GM12874 (cell line): ENCODE results near the gene LPAR2.

Source experiments
- CTCF ChIP-seq: IDR thresholded peaks from 2 replicates; pipeline ENCODE4 v1.5.1; 2011; ENCODE audit warnings: low read depth, mild to moderate bottlenecking, control low read depth, low read length, moderate library complexity; ENCODE audit not compliant: insufficient read depth

LPAR2 gene

GRCh38 chr19:19650331-19650730 lies 22.3 kb upstream of the LPAR2 start:
- TF ChIP-seq CTCF, result no peak

DNA sequence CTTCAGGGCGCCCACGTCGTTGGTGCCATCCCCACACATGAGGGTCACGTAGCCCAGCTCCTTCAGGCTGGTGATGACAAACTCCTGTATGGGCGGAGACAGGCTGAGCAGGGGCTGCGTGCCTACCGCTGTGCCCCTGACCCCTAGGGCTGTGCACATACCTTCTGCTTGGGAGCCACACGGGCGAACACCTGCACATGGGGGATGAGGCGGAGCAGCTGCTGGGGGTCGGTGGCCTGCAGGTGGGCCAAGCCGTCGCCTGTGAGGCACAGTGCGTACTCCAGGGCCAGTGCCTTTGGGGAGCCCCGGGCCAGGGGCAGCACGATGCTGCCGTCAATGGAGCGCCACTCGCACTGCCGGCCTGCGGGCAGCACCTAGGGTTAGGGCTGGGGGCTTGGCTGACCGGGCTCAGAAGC lies 21.6 kb upstream of the LPAR2 start:
- no peak for TF ChIP-seq CTCF

DNA sequence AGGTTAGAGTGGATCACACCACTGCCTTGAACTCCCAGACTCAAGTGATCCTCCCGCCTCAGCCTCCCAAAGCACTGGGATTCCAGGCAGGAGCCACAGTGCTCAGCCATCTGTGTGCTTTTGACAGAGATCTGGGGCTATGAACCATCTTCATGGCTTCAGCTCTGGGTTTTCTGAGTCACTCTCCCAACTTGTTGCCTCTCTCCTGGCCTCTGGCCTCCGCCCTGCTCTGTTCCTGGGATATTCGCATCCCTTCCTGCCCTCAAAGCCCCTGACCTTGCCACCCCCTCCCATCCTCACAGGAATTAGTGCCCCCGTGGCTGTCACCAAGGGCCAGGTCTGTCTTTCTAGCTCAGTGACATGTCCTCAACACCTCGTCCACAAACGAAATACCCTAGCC lies 21.1 kb upstream of the LPAR2 start:
- no peak for TF ChIP-seq CTCF

GRCh38 chr19:19647037-19647835 lies 19.2 kb upstream of the LPAR2 start:
- TF ChIP-seq CTCF, result no peak

DNA sequence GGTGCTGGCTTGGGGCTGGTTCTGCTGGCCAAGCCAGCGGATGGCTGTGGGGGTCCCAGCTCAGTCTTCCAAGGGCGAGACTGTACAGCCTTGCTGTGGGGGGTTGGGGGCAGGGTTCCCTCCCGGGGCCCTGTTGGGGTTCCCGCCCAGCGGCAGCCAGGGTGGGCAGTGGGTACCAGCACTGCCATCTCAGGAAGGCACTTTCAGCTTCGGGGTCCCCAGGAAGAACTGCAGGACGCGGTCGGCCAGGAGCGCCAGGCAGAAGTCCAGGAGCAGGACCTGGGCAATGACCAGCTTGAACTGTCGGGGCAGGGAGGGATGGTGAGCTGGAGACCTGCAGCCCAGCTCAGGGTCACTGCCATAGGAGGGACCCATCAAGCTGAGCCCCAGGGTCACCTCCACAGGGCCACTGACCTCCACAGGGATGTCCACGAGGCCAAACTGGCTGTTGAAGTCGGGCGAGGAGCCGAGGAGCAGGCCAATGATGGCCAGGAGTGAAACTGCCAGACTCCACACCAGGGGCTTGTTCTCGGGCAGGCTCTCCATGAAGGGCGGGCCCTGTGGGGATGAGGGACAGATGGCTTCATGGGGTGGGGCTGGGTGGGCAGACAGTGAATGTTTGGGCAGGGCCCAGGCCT lies 17.3 kb upstream of the LPAR2 start:
- no peak for TF ChIP-seq CTCF

- TF ChIP-seq CTCF, result no peak
These were observed 16.0 kb upstream of the LPAR2 start for GRCh38 chr19:19644054-19644388.

DNA sequence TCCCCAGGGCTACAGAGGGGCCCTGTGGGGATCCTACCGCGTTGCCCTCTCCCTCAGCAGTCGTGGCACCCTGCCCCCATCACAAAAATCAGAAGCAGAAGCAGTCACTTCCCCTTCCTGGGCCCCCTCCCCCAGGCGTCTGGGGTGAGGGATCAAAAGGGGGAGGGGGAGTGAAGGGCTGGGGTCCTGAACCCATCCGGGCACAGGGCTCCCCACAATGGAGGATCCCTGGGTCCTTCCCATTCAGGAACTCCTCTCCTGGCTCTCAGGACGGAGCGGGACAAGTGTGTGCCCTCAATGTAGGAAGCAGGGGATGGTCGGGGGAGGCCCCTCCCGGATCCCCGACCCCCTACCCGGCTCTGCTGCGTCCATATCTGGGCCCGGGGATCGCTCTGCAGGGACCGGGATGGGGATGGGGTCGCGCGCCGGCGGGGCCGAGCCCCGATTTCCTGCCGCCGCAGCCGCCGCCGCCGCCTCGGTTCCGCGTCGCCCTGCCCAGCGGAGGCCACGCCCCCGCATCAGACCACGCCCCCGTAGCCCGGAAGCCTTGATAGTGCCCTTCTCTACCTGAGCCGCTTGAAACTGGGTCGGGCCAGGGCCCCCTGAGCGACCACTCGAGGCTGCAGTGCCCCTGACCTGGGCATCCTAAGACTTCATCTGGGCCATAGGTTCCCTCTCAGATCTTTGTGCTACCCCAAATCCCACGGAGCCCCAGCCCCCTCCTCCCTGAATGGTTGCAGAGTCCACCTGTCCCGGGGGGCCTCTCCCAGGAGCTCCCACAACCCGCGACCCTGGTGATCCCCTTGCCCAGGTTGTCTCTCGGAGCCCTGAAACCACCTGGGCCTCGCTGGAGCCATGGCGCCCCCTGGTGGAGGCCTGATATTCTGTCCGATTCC lies 15.4 kb upstream of the LPAR2 start, which contains the start of gene GMIP:
TSS of gene GMIP (minus strand) at position 500 of the 896 bp plus-strand sequence. CDS start at position 372, 128 bp downstream.
- TF ChIP-seq CTCF, result peak; percentile 84
